GM12875 (cell line): Measurements from ENCODE around the gene FBXL19.

Experiments
- H3K4me3 ChIP-seq: one replicate; pipeline ENCODE4 v1.5.1; 2011; ENCODE audit warnings: low read depth, low read length, control low read depth
- CTCF ChIP-seq: IDR thresholded peaks from 2 replicates; pipeline ENCODE4 v1.5.1; 2011; ENCODE audit warnings: low read depth, mild to moderate bottlenecking, control low read depth, inconsistent platforms, low read length, moderate library complexity, borderline replicate concordance; ENCODE audit not compliant: insufficient read depth

The FBXL19 gene

GRCh38 chr16:30903596-30903995 is 19.8 kb upstream of the FBXL19 start:
- no peak overlapping the region for H3K4me3 ChIP-seq
- TF ChIP-seq CTCF: no peak

GRCh38 chr16:30904114-30904780 is 19.1 kb upstream of the FBXL19 start:
- no peak overlapping the region for H3K4me3 ChIP-seq
- no peak for TF ChIP-seq CTCF

GRCh38 chr16:30907064-30907463 is 16.3 kb upstream of the FBXL19 start:
- no peak overlapping the region for H3K4me3 ChIP-seq
- TF ChIP-seq CTCF: no peak

- H3K4me3 ChIP-seq: no peak overlapping the region
- no peak for TF ChIP-seq CTCF
These were observed 12.8 kb upstream of the FBXL19 start for GRCh38 chr16:30910427-30911029.

- TF ChIP-seq CTCF: no peak
- H3K4me3 ChIP-seq: no peak overlapping the region
These were observed 10.5 kb upstream of the FBXL19 start for GRCh38 chr16:30912794-30913412.

- H3K4me3 ChIP-seq: no peak overlapping the region
- TF ChIP-seq CTCF: no peak
These were observed 8.5 kb upstream of the FBXL19 start for GRCh38 chr16:30914830-30915229.

GRCh38 chr16:30918614-30919013 is 4.8 kb upstream of the FBXL19 start:
- no peak overlapping the region for H3K4me3 ChIP-seq

More at GRCh38 chr16:30918614-30919013, 4.8 kb upstream of the FBXL19 start:
- TF ChIP-seq CTCF: no peak
